DMS 273 treated with DMSO at 0.1 percent for 48 hours (cell line): Measurements from ENCODE around the gene MDGA2.

ENCODE experiments used
- DNase-seq: peaks from one replicate; lab custom pipeline; 2025; lab: John Stamatoyannopoulos, UW

The MDGA2 gene

DNA sequence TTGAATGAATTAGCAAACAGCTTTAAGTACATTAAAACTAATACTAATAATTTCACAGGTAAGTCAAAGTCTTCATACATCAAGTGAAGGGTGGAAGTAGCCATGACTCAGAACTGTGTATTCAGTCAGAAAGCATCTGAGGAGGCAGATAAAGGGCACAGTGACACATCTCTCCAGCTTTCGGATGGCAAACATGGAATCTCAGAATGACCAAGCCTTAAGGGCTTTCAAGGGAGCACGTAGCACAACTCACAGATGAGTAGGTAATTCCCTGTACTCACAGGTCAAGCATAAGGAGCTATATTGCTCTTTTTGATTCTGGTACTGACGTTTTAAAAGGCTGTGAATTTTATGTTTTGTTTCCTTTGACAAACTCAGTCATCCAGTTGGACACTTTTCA is 56.0 kb downstream of the MDGA2 start:
- DNase-seq = no peak

DNA sequence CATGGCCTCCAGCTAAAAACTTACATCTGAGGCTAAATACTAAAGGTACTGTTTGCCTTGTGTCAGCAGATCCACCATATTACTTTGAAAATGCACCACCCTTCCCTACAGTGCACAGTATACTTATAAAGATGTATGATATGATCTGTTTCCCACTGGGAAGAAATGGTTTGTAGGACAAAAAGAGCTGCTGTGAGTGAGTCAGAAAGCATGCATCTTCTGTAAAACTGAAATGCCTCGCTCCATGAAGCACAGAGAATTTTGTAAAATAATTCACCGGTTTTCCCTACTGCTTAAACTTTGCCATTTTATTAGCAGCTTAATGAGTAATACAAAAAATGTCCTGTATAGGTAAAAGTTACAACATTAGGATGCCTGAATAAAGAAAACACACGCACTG is 68.8 kb downstream of the MDGA2 start:
- DNase-seq = no peak

DNA sequence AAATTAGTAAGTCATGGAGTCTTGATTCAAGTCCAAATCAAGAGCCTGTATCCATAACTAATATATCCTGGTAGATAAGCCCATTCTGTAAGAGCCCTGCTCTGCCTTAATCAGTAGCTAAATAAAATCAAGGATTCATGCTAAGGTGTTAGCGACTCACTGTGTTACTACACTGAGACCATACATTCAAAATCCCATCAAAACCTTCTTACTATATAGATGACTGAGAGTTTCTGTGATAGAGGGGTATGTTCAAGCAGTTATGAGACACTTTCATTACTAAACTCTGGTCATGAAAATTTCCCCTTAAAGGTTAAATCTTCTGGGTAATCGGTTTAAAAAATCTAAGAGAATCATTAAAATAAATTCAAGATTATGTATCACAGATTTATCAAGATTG is 78.5 kb downstream of the MDGA2 start:
- no peak for DNase-seq

DNA sequence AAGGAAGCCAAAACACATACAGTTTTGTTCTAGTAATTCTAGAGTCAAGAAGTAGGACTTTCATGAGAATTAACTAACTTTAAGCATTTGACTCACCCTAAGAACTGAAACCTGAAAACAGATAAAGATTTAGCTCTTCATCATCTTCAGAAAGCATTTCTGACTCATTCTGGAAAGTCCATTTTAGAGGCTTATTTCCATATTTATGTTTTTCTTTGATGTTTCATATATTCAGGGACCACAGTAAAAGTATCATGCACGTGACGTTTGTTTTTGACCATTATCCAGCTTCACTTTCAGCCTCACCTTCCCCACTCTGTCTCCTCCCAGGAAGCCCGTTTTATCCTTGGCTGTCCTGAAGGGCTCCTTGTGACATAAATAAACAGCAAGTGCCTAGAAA is 79.2 kb downstream of the MDGA2 start:
- no peak for DNase-seq

DNA sequence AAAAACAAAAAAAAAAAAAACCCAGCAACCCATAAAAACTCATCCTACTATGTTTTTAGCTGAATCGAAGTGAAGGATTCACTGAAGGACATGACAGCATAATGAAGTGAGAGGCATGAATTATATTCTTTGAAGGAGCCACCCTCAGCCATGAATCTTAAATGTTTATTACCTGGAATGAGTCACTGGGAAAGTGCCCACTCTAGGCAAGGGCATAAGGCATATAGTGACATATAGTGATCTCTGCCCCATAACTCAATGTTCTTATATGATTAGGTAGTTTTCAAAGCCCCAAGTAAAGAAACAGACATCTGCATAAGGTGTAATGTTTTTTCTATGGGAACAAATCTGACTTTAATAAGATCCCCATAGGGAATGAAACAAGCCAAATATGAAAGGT is 79.9 kb downstream of the MDGA2 start:
- DNase-seq = no peak

DNA sequence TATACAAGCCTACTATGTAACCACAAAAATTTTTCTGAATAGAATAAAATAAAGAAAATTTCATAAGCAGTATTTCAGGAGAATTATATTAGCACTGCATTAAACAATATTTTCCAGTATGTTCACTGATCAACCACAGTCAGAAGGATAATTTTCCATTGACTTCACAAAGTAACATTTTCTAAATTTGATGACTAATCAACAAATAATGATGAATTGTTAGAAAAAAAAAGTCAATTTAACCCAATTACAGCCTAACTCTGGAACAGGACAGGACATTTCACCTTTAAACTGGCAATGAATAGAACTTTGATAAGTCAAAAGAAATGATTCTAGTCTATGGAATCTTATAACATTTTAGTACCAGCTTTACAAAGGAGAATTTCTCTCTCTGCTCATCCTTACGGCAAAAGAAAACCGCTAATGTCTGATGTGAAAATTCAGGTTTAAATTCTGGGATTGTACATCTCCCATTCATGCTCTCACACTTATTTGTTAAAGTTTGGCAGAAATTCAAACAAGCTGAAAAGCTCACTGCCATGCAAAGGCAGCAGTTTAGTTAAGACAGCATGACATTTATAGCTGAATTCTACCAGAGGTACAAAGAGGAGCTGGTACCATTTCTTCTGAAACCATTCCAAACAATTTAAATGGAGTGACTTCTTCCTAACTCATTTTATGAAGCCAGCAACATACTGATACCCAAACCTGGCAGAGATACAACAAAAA is 84.5 kb downstream of the MDGA2 start:
- no peak for DNase-seq

DNA sequence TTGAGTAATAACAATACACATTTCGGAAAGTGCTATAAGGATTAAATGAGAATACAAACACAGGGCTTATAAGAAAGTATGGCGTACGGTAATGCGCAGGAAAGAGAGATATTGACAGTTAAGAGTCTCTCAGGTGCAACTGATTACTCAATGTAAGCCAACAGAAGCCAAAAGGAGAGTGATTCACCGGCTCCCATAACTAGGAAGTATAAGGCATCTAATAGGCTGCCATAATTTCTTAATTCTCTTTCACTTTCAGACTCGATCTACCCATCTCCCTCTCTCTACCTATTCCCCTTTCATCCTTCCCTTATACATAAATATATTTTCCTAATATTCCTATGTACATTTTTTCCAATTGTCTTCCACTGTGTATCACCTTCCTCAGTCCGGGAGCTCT is 90.0 kb downstream of the MDGA2 start:
- no peak for DNase-seq

DNA sequence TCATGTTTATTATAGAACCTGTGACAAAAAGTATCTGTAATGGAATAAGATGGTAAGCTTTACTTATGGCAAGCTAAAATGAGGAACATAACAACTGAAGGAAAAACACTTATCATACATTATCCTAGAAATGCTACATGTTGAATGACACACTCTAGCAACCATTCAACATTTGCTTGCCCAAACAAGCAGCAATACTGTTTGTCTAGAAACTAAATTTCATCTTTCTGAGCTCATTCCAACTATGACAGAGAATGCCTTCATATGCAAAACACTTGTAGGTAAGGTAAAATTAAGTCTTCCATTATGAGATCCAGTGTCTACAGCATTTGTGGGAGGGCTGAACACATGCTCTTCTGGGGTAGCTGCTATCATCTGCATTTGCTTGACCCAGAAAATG is 108.1 kb downstream of the MDGA2 start:
- no peak for DNase-seq

DNA sequence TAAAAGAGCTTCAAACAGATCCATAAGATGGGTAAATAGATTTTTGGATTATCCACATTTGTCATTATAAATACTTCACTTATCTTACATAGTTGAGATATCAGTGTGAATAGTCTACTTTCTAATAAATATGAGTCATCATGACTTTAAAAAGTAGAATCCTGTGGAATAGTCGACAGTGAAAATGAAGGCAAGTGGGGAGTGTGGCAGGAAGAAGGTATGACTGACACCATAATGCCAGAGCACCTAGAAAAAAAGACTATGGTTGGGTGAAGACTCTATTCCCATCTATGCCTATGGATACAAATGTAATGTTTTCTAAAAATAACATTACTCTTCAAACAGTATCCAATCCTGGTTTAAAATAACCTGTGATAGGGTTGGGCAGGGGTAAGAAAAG is 117.5 kb downstream of the MDGA2 start:
- no peak for DNase-seq

DNA sequence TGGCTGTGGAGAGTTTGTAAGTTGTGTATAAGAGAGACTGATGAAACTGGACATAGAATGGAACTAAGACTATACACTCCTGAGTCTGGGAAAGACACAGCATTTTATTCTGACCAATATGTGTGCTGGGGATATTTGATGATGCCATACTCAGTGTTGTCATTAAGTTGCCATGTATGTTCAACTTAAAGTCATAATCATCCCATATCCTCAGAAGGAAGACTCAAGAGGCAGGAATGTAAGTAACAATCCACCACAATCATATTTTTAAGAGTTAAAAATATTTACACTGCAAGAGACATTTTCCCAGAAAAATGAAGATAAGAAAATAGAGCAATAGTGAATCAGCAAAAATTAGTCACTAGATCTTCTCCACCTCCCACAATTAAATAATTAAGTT is 120.1 kb downstream of the MDGA2 start:
- DNase-seq = no peak

DNA sequence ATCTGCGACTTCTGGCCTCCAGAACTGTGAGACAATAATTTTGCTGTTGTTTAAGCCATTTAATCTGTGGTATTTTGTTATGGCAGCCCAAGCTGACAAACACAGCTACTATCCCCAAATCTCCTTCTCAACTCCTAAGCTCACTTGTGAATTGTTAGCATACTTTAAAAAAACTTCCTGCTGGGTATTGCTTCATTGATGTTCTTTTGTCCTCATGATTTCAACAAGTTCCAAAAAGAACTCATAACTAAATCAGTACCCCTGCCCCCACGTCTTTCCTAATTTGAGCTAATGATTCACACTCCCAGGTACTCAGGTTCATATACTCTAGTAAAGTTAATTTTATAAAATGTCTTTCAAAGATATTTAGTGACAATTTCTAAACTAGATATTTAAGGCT is 125.5 kb downstream of the MDGA2 start:
- no peak for DNase-seq

DNA sequence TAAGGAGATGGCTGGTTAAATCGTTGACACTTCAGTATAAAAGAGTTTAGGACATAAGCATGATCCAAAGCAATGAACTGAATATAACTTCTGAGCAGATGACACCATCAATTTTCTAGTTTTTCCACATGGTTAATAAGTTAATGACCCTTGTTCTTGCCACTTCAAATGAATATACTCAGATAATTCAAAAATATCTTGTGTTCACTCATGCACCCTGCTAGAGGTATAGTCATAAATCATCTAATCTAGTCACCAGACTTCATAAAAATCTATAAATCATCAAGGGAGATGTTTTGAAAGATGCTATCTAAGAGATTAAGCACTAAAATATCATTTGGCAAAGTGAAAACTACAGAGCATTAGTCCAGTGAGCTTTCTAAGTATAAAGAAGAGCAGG is 131.9 kb downstream of the MDGA2 start:
- no peak for DNase-seq

DNA sequence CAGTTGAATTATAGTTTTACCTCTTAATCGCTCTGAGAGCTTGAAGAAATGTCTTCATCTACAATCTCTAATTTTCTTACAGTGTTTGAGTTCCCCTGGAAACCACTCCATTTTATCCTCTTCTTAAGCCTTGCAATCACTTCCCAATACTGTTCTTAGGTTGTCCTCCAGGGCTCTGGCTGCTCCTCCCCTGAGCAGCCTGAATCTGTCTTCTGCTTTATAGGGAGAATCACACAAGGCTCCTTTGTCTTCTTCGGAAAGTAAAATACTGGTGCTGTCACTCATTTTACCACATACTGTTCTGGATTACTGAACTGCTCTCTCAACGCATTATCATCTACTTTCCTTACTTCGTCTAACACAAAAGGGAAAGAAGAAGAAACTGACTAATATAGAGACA is 133.7 kb downstream of the MDGA2 start:
- no peak for DNase-seq

DNA sequence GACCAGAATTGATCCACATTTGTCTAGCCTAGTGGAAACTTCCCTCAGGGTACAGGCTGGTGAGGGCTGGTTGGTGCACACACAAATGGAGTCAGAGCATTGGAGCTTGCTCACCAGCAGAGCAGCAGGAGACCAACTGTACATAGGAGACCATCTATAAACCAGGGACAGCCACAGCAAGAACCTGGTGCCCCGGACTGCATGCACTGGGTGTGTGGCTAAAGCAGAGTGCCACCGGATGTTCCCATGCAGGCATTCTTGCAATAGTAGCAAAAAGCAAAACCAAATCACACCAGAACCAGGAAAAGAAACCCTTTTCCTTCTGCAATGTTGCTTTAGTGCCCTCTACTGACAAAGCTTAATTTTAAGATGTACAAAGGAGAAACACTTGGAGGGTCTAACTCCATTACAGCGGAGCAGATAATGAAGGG is 136.4 kb downstream of the MDGA2 start:
- no peak for DNase-seq

DNA sequence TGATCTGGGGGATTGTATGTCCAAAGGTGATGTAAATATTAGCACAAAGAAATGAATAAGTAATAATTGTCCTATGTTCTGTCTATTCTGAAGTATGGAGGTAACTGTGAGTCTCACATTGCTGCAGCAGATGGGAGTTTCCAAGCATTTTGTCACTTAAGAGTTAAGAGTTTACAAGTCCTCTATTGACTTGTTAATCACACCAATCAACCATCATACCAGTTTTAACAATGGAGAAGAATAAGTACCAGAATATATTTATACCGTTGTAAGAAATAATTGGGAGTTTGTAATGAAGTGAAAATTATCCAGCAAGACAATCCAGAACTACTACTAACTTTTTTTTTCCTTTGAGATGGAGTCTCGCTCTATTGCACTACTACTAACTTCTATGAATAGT is 139.1 kb downstream of the MDGA2 start:
- DNase-seq = no peak

DNA sequence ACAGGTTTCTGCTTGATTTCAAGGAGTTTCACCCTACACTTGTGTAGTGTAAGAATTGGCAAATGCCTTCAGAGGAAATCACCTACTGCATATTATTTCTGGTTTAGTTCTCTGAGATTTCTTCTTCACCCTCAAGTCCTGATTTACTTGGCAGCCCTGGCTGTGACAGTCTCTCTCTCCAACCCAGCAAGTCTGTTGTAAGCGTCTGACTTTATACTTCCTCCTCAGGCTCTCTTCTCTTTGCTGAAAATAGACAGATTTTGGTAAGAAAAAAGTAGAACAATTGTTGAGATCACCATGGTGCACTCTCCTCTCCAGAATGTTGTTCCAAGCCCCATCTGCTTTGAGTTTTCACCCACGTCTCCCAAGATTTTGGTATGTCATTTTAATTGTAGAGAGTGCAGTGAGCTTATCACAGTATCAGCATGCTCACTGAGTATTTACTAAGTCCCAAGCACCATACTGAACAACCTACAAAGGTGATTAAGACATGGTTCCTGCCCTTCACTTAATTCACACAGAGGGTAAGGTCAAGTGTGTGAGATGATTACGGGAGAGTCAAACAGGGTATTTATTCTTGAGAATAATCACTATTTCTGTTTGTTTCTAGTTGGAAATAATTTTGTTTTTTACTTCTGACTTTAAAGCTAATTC is 148.7 kb downstream of the MDGA2 start:
- DNase-seq = no peak

DNA sequence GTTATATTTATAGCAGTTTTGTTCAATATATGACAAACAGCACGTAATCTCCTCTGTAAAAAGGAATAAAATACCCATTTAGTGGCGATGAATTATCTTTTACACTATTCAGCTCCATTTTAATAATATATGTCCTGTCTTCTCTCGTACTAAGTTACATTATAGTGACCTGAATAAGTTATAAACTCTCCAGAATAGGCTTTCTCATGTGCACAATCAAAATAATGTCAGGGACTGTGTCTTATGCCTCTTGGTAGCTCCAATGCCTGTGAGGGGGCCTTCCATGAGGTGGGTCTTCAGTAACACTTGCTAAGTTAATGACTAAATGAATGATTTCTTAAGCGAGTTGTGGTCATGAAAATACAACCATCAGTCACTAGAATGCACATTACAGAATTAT is 150.9 kb downstream of the MDGA2 start:
- DNase-seq = no peak

DNA sequence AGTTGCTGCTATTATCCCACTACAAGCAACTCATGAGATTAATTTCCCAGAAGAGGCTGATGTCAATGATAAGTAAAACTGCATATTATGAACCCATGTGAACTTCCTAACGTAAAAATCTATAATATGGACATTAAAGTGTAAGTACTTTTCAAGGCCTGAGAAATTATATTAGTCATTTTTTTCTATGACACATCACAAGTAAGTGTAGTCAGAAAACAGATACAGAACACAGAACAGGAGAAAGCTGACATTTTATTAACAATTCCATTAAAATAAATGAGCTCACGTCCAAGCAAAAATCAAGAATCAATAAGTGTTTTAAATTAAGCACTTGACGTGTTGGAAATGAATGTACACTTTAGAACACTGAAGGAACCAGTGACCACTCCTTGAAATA is 155.0 kb downstream of the MDGA2 start:
- DNase-seq = no peak

DNA sequence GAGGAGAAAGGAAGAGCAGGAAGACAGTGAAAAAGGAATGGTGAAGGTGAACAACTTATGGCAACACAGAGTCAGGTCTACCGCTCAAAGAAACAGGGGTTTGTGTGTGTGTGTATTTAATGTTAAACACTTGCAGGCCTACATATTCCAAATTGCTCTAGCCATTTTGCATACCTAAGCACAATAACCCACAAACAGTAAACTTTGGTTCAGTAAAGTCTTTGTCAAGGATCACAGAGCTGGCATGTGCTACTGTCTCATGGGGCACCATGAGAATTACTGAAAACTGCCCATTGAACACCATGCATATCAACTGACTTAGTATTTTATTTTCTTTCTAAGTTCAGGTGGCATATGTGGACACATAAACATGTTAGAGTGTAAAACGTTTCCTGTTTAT is 163.6 kb downstream of the MDGA2 start:
- no peak for DNase-seq

DNA sequence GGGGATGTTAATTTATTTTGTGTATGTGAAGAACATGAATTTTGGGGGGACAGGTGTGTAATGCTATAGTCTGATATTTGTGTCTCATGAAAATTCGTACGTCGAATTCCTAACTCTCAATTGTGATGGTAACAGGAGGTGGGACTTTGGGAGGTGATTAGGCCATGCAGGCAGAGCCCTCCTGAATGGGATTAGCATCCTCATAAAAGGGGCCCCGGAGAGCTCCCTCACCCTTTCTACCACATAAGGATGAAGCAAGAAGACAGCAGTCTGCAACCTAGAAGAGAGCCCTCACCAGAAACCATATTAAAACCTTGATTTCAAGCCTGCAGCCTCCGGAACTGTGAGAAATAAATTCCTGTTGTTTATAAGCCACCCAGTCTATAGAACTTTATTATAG is 165.4 kb downstream of the MDGA2 start:
- DNase-seq = no peak

DNA sequence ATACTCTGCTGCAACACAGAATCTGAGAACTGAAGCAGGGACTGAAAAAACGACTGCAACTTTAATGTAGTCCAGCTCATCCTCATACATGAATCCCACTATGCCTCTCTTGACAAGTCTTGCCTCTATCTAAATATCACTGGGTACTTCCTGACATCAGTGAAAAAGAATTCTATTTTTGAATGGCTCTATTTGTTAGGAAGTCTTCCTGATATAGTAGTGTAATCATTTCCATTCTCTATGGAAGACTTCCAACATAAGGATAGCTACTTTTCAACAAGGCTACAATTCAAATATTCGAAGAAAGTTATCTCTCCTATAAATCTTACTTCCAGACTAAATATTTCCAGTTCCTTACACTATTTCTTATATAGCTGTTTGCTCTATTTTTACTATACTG is 167.5 kb downstream of the MDGA2 start:
- DNase-seq = no peak

DNA sequence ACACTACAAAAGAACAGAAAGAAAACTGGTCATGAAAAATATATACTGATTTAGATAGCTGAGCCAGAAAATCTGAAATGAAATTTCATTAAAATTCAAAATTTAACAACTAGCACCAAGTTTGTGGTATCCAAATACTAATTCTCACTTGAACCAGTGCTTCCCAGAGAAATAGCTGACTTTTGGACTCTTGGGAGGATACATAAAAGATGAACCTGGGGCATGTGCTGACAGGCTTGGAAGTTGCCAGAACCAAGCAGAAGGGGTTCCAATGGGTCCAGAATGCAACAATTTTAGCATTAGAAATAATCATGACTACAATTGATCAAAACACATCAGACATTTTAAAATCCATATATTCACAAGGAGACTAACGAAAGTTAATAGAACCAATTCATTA is 175.0 kb downstream of the MDGA2 start:
- DNase-seq = no peak

DNA sequence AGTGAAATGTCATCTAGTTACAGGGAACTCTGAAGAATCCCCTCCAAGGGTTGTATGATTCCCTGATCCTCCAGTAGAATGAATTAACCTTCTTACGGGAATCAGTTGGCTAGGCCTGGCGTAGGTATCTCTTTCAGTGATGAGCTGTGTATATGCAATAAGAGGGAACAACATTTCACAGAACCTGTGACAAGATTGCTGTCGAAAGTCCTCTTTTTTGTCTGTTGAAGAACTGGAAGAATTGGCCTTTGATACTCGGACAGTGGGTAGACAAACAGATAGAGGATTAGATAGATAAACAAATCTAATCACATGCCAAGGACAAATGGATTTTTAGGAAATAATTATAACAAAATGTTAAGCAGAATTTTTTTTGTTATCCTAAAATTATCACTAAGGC is 184.6 kb downstream of the MDGA2 start:
- DNase-seq = no peak

DNA sequence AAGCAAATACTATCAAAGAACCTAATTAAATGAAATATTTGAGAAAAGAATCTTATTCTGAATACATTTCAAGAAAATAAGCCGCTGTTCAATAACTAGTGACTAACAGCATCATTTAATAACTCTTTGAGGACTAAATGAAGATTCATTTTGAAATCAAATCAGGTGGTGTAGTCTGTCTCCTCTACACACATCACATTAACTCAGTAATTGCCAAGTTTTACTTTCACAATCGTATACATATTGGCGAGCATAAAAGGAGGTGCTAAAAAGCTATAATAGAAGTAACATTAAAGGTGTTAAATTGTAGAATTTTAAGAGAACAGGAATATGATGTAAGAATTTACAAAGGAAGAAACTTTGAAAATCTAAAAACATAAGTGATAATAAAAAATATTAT is 185.1 kb downstream of the MDGA2 start:
- DNase-seq = no peak
